ENCODE data around the gene SLC35G6. TPM values are rescaled to one million over a fixed set of nuclear protein-coding genes. Genes with fewer than 3 reads are reported as not detected.

The SLC35G6 gene
- total and polyA plus RNA-seq, 4 donors, result not detected

DNA sequence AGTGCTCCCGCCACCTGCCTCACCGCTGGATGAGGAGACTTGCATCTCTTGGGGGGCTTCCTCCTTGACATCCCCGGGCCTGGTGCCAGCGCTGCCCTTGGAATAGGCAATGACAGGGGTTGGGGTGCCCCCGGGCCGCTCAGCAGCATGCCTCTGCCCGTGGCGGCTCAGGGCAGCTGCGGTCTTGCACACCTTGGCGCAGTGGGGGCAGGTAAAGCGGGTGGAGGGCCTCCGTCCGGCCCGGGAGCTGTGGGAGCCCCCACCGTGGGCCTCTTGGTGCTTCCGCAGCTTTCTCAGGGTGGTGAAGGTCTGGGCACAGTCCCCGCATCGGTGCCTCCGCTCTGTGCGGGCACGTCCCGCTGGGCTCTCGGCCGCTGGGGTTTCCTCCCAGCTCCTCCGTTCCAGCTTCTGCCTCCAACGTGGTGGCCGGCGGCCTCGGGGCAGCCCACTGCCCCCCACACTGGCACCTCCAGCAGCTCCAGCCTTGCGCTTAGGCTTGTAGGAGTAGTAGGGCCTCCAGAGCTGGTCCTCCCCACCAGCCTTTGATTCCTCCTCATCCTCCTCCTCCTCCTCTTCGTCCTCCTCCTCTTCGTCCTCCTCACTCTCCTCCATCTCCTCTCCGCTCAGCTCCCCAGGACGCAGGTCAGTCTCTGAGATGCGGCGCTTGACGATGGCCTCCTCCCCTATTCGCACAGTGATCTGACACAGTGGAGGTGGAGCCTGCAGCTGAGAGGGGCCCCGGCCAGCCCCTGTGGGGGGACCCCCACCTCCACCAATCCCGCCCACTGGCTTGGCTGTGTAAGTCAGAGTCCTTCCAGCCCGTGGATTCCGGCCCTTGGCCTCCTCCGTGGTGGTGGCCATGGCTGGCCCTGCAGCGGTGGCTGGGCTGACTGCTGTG lies 18.5 kb upstream of the SLC35G6 start:
- Histone ChIP-seq H3K36me3 (ENCODE audit: control insufficient read depth in 4 of 4, insufficient read depth in 4 of 4, low read length in 4 of 4) (peaks cover 2 to 38% (median 13%) of the 10 kb centered on the region in 4 donors), H3K27ac (ENCODE audit: low read depth in 1 of 2, low read length in 1 of 2) (no peak overlapping the region), H3K27me3 (ENCODE audit: control insufficient read depth in 3 of 3, insufficient read depth in 3 of 3, low read length in 2 of 3) (no peaks in the 10 kb centered on the region), H3K9me3 (ENCODE audit: control insufficient read depth in 4 of 4, insufficient read depth in 3 of 4, low read length in 3 of 4) (no peaks in the 10 kb centered on the region), H3K9ac (ENCODE audit: insufficient read depth in 1 of 2, low read length in 2 of 2) (no peak overlapping the region), H3K4me1 (ENCODE audit: control insufficient read depth in 5 of 5, insufficient read depth in 5 of 5, low read length in 5 of 5) (peaks cover 0 to 9% (median 4%) of the 10 kb centered on the region in 5 donors), H3K4me3 (no peak overlapping the region)
- DNase-seq (no peak), ATAC-seq (ENCODE audit: insufficient read depth, low FRiP score) (no peak)
- TF ChIP-seq, protein P1, sequence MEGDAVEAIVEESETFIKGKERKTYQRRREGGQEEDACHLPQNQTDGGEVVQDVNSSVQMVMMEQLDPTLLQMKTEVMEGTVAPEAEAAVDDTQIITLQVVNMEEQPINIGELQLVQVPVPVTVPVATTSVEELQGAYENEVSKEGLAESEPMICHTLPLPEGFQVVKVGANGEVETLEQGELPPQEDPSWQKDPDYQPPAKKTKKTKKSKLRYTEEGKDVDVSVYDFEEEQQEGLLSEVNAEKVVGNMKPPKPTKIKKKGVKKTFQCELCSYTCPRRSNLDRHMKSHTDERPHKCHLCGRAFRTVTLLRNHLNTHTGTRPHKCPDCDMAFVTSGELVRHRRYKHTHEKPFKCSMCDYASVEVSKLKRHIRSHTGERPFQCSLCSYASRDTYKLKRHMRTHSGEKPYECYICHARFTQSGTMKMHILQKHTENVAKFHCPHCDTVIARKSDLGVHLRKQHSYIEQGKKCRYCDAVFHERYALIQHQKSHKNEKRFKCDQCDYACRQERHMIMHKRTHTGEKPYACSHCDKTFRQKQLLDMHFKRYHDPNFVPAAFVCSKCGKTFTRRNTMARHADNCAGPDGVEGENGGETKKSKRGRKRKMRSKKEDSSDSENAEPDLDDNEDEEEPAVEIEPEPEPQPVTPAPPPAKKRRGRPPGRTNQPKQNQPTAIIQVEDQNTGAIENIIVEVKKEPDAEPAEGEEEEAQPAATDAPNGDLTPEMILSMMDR (IDR thresholded peaks at IDR 0.05; ENCODE audit: control extremely low read depth, extremely low read depth), result no peak
- WGBS, 2 donors, result 93% methylated on average over 39 to 44 of the region's 44 CpGs

DNA sequence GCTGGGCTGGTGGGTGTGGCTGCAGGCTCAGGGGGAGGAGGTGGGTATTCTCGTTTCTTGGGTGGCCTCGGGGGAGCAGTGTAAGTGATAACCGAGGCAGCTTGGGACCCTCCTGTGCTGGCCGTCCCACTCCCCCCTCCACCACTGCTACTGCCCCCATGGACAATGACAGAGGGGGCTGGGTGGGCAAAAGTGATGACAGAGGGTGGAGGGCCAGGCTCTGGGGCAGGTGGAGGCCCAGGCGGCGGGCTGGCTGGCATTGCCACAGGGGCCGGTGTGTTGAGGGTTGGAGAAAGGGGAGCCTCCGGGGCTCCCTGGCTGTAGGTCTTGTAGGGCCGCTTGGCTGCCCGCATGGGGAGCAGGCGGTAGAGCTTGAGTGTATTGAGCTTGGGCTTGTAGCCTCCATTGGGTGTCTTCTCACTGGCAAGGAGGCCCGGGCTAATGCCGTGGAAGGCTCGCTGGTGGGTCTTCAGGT lies 17.8 kb upstream of the SLC35G6 start:
- Histone ChIP-seq H3K36me3 (ENCODE audit: control insufficient read depth in 4 of 4, insufficient read depth in 4 of 4, low read length in 4 of 4) (peaks cover 2 to 40% (median 13%) of the 10 kb centered on the region in 4 donors), H3K27ac (ENCODE audit: low read depth in 1 of 2, low read length in 1 of 2) (no peak overlapping the region), H3K9me3 (ENCODE audit: control insufficient read depth in 4 of 4, insufficient read depth in 3 of 4, low read length in 3 of 4) (no peaks in the 10 kb centered on the region), H3K4me1 (ENCODE audit: control insufficient read depth in 5 of 5, insufficient read depth in 5 of 5, low read length in 5 of 5) (peaks cover 0 to 11% (median 4%) of the 10 kb centered on the region in 5 donors), H3K4me3 (no peak overlapping the region), H3K9ac (ENCODE audit: insufficient read depth in 1 of 2, low read length in 2 of 2) (no peak overlapping the region), H3K27me3 (ENCODE audit: control insufficient read depth in 3 of 3, insufficient read depth in 3 of 3, low read length in 2 of 3) (no peaks in the 10 kb centered on the region)
- no peak for ATAC-seq (ENCODE audit: insufficient read depth, low FRiP score)
- TF ChIP-seq, protein P1 (IDR thresholded peaks at IDR 0.05; ENCODE audit: control extremely low read depth, extremely low read depth), result no peak
- no peak for DNase-seq
- WGBS, 2 donors, result 90 to 93% methylated on average over 14 of the region's 14 CpGs

DNA sequence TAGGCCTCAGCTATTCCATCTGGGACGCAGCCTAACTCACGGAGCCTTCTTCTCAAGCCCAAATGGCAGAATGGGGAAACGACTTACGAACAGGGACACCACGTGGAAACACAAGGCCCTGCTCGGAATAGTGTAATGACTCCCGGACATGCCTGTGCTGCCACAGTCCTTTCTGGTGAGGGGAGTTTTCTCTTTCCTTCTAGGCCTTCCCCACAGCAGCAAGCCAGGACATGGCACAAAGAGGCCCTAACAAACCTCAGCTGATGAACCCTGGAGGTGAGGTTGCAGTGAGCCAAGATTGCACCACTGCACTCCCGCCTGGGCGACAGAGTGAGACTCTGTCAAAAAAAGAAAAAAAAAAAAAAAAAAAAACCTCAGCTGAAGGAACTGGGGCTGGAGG lies 17.2 kb upstream of the SLC35G6 start:
- Histone ChIP-seq H3K27ac (ENCODE audit: low read depth in 1 of 2, low read length in 1 of 2) (no peak overlapping the region), H3K4me3 (no peak overlapping the region), H3K9me3 (ENCODE audit: control insufficient read depth in 4 of 4, insufficient read depth in 3 of 4, low read length in 3 of 4) (no peaks in the 10 kb centered on the region), H3K27me3 (ENCODE audit: control insufficient read depth in 3 of 3, insufficient read depth in 3 of 3, low read length in 2 of 3) (no peaks in the 10 kb centered on the region), H3K9ac (ENCODE audit: insufficient read depth in 1 of 2, low read length in 2 of 2) (no peak overlapping the region), H3K4me1 (ENCODE audit: control insufficient read depth in 5 of 5, insufficient read depth in 5 of 5, low read length in 5 of 5) (peaks cover 0 to 11% (median 4%) of the 10 kb centered on the region in 5 donors), H3K36me3 (ENCODE audit: control insufficient read depth in 4 of 4, insufficient read depth in 4 of 4, low read length in 4 of 4) (peaks cover 2 to 40% (median 15%) of the 10 kb centered on the region in 4 donors)
- WGBS, 2 donors, result 90% methylated on average over 9 of the region's 9 CpGs
- TF ChIP-seq, protein P1 (IDR thresholded peaks at IDR 0.05; ENCODE audit: control extremely low read depth, extremely low read depth), result no peak
- DNase-seq, result no peak
- ATAC-seq (ENCODE audit: insufficient read depth, low FRiP score), result no peak

Measured in lung (tissue), 12 donors.